Heart left ventricle (tissue), 13 donors: ENCODE data around the gene ANKRD44.

Experiments
- CTCF ChIP-seq, 12 donors: fragments of 200-600 bp; sonication (generic) in 4 of 12; IDR thresholded peaks; one replicate each; pipeline versions ENCODE4 v1.5.0 to v1.8.0; 2018 to 2022; ENCODE audit warnings: antibody characterized with exemption in 12 of 12, mild to moderate bottlenecking in 5 of 12
- POLR2A ChIP-seq, 2 donors: fragments of 450-650 bp; IDR thresholded peaks; one replicate each; pipeline ENCODE4 v1.6.1; 2017; ENCODE audit warnings: antibody characterized with exemption in 2 of 2, mild to moderate bottlenecking in 2 of 2, moderate library complexity in 2 of 2
- donor health status: ischemic (EF 13 %, LVEDD 7.1; RV severe dilation, severe dysfunction).
- donor health status: DM: no; HTN: yes; CAD: no.
- donor health status: DM: no; HTN: no; CAD: no.
- donor health status: ischemic (EF 25% LVEDD 6.9; RV normal size, moderate dysfunction).
- donor health status: ischemic (EF 25% LVEDD 5.7; RV mildly dilated, moderate dysfunction).
- donor health status: ischemic (EF 35%, LVEDD 5.7; RV mildly dilated, moderate dysfunction).
- donor health status: nonischemic (EF 11% LVEDD 7.7; RV severe dilation, severe dysfunction).
- donor health status: DM: yes; HTN: yes; CAD: no.
- donor health status: PGD.
- donor health status: ischemic (EF 29% LVEDD 5.4; RV normal size, mild dysfunction).
- donor health status: nonischemic (EF 23%, LVEDD 6.1; RV moderate dilation, normal function).

- TF ChIP-seq CTCF (IDR thresholded peaks at IDR 0.05) = no peak
- no peak for TF ChIP-seq POLR2A (IDR thresholded peaks at IDR 0.05)
Observed at GRCh38 chr2:196967116-196967515, 343.5 kb downstream of the ANKRD44 start.
